PFSK-1 (cell line): ENCODE measurements around the gene DNAH17.

Experiments used
- FOXP2 ChIP-seq: optimal IDR thresholded peaks from 2 replicates; pipeline ENCODE3; 2011; ENCODE audit warnings: borderline replicate concordance, control low read depth, inconsistent platforms; ENCODE audit not compliant: insufficient read depth; ENCODE audit errors: extremely low read length, extremely low read depth
- POLR2AphosphoS5 ChIP-seq: IDR thresholded peaks from 2 replicates; pipeline ENCODE4 v1.6.1; 2012; ENCODE audit warnings: low read depth, mild to moderate bottlenecking, control low read depth, low read length, moderate library complexity
- SIN3A ChIP-seq: IDR thresholded peaks from 2 replicates; pipeline ENCODE4 v1.6.1; 2012; ENCODE audit warnings: mild to moderate bottlenecking, low read length, moderate library complexity, borderline replicate concordance; ENCODE audit not compliant: insufficient read depth
- TAF1 ChIP-seq: IDR thresholded peaks from 2 replicates; pipeline ENCODE4 v1.6.1; 2012; ENCODE audit warnings: low read length, control low read depth, borderline replicate concordance; ENCODE audit not compliant: insufficient read depth
- TF ChIP-seq, protein P1 (sequence below), 2 experiments: IDR thresholded peaks; 2 replicates each; pipeline versions ENCODE4 v1.6.1 to v1.8.0; 2011 to 2012; ENCODE audit warnings: low read depth in 2 of 2, low read length in 2 of 2, control low read depth in 1 of 2, inconsistent platforms in 1 of 2, mild to moderate bottlenecking in 1 of 2, moderate library complexity in 1 of 2; ENCODE audit not compliant: insufficient read depth in 1 of 2

The DNAH17 gene

DNA sequence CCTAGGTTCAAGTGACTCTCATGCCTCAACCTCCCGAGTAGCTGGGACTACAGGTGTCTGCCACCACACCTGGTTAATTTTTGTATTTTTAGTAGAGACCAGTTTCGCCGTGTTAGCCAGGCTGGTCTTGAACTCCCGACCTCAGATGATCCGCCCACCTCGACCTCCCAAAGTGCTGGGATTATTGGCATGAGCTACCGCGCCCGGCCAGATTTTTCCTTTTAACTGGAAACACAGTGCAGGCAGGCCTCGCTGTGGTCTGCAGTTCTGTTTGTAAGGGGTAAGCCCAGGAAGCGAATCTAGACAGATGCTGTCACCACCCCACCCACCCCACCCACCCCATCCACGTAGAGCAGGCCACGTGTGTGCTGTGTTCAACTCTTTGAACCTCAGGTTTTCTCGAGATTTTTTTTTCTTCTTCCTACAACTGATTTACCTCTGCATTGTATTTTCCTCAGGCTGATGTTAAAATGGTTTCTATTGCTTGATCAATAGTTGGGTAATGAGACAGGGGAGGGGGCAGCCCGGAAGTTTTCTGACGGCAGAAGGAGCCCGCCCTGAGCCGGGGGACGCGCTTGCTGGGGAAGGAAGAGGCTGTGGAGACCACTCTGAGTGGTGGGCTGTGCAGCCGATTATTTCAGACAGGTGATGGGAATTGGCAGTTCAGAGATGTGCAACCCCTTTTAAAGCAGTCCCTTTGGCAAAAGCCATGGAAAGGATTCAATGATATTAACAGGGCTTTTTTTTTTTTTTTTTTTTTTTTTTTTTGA, 72.9 kb downstream of the DNAH17 start:
- TF ChIP-seq TAF1, result no peak
- TF ChIP-seq, protein P1, sequence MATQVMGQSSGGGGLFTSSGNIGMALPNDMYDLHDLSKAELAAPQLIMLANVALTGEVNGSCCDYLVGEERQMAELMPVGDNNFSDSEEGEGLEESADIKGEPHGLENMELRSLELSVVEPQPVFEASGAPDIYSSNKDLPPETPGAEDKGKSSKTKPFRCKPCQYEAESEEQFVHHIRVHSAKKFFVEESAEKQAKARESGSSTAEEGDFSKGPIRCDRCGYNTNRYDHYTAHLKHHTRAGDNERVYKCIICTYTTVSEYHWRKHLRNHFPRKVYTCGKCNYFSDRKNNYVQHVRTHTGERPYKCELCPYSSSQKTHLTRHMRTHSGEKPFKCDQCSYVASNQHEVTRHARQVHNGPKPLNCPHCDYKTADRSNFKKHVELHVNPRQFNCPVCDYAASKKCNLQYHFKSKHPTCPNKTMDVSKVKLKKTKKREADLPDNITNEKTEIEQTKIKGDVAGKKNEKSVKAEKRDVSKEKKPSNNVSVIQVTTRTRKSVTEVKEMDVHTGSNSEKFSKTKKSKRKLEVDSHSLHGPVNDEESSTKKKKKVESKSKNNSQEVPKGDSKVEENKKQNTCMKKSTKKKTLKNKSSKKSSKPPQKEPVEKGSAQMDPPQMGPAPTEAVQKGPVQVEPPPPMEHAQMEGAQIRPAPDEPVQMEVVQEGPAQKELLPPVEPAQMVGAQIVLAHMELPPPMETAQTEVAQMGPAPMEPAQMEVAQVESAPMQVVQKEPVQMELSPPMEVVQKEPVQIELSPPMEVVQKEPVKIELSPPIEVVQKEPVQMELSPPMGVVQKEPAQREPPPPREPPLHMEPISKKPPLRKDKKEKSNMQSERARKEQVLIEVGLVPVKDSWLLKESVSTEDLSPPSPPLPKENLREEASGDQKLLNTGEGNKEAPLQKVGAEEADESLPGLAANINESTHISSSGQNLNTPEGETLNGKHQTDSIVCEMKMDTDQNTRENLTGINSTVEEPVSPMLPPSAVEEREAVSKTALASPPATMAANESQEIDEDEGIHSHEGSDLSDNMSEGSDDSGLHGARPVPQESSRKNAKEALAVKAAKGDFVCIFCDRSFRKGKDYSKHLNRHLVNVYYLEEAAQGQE (IDR thresholded peaks at IDR 0.05; ENCODE audit: insufficient read depth in 1 of 2, low read depth in 2 of 2, low read length in 2 of 2), result no peak
- no peak for TF ChIP-seq POLR2AphosphoS5
- no peak for TF ChIP-seq SIN3A
- TF ChIP-seq FOXP2, result no peak

GRCh38 chr17:78502611-78503148, 74.5 kb downstream of the DNAH17 start:
- no peak for TF ChIP-seq FOXP2
- no peak for TF ChIP-seq SIN3A
- no peak for TF ChIP-seq POLR2AphosphoS5
- TF ChIP-seq, protein P1 (IDR thresholded peaks at IDR 0.05; ENCODE audit: insufficient read depth in 1 of 2, low read depth in 2 of 2, low read length in 2 of 2), result no peak
- TF ChIP-seq TAF1, result no peak

DNA sequence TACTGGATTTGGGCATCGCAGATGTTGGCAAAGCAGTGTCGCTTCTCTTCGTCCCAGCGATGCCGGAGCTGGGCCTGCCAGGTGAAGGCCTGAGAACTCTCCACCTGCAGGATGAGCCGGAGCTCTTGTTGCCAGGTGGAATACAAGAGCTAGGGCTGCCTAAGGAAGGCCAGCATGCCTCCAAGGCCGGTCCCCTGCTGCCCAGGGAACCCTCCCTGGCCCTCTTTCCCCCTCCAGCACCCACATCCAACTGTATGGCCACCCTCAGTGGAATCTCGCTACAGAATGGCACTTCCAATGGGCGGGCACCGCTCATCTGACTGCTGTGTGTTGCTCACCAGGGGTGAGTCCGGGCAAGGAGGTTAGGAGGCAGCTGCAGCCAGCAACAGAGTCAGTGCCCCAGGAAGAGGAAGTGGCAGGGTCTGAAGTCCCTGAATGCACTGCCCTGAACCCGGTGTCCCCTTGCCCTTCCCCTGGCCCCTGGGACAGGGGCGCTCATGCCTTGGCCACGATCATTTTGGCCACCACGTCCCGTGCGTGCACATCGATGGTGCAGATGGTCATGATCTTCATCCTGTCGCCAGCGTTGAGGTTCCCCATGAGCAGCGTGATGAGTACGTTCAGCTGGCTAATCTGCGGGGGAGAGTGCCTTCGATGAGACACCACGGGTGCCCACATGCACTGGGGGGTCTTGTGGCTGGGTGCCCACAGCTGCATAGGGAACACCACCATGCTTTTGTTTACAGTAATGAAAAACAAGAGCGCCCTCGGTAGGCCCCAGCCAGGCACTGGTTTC, 75.8 kb downstream of the DNAH17 start:
- TF ChIP-seq, protein P1 (IDR thresholded peaks at IDR 0.05; ENCODE audit: insufficient read depth in 1 of 2, low read depth in 2 of 2, low read length in 2 of 2), result no peak
- TF ChIP-seq FOXP2 (no peak), SIN3A (no peak), POLR2AphosphoS5 (no peak), TAF1 (no peak)

- TF ChIP-seq POLR2AphosphoS5, result no peak
Observed at GRCh38 chr17:78500806-78501205, 76.4 kb downstream of the DNAH17 start.

DNA sequence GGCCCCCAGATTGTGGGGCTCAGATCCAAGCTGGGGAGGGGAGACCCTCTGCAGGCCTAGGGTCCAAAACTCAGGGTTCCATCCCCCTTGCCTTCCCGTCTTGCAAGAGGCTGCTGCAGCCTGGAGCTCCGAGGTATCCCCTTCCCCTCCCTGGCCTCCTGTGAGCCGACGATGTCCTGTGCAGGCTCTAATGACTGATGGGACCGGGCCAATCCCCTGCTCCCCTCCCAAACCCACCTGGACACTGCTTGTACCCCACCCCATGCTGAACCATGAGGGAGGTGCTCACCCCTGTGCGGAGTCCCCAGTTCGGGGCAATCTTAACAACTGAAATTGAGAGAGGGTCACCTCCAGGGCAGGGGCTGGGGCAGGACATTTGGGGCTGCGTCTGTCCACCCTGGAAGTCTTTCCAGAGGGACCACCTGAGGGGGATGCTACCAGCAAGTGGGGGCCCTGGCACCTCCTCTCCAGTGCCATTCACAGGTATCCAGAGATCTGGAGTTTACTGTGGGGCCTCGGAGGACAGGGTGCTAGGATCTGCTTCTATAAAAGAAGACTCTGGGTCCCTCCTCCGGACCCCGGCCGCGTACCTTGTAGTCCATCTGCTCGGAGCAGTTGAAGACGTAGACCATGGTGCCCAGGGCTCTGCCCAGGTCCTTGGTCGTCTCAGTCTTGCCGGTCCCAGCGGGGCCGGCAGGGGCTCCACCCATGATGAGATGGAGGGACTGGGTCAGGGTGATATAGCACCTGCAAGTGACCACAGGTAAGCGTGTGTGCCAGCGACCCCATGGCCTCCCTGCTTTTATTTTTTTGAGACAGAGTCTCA, 77.3 kb downstream of the DNAH17 start:
- TF ChIP-seq, protein P1 (IDR thresholded peaks at IDR 0.05; ENCODE audit: insufficient read depth in 1 of 2, low read depth in 2 of 2, low read length in 2 of 2), result no peak
- TF ChIP-seq SIN3A, result no peak
- no peak for TF ChIP-seq TAF1
- no peak for TF ChIP-seq FOXP2
- no peak for TF ChIP-seq POLR2AphosphoS5
